ENCODE measurements around the gene CLNS1A. TPM values are rescaled to one million over a fixed set of nuclear protein-coding genes. Genes with fewer than 3 reads are reported as not detected.

Gene CLNS1A
- total and polyA plus RNA-seq, 11 donors: 49.5 to 85.1 (median 69.4) TPM

DNA sequence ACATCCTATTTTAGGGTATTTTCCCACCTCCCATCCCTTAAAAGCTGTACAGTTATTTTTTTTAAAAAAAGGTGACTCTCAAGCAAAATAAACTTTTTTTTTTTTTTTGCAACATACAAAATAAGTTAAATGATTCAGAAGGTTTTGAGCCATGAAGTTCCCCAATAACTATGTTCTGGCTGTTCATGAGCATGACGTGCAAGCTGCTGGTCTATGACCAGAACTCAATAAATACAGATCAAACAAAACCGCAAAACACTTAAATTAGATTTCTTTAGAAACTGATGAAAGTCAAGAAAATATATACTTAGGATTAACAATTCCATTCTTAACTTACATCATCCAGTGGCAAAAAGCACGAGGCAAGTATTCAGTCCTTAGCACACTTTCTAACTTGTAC is 24.1 kb upstream of the CLNS1A start:
- peaks cover 0 to 30% (median 13%) of the 10 kb centered on the region in 9 donors for H3K36me3 ChIP-seq
- whole genome bisulfite sequencing, 4 donors: 95 to 97% (median 96%) methylated on average over 3 of the region's 3 CpGs

DNA sequence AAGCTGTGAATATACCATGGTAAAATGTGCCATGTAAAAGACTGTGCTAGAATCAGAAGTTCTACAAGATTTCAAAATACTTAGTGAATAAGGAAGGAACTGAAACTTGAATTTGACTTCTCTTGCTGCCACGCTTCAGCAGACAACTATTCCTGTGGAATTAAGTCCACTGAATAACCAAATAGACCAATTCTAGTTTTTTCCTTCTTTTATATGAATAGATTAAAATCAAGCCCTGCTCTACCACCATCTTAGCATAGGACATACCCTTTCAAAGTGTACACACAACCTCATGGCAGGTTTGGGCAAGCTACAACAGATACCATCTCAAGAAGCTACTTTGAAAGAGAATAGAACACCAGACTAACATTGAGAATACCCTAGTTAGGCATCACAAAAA is 23.4 kb upstream of the CLNS1A start:
- no peak for DNase-seq
- Histone ChIP-seq H3K4me3 (no peak overlapping the region), H3K9me3 (no peaks in the 10 kb centered on the region), H3K36me3 (peaks cover 0 to 23% (median 5%) of the 10 kb centered on the region in 9 donors), H3K27ac (no peak overlapping the region), H3K27me3 (no peaks in the 10 kb centered on the region), H3K4me1 (no peaks in the 10 kb centered on the region)
- intact Hi-C loops (cut with DNase I): no loop called here
- no peak for ATAC-seq
- 89 to 94% (median 91%) methylated on average over 1 of the region's 1 CpG for WGBS, 4 donors
- TF ChIP-seq, protein P1, sequence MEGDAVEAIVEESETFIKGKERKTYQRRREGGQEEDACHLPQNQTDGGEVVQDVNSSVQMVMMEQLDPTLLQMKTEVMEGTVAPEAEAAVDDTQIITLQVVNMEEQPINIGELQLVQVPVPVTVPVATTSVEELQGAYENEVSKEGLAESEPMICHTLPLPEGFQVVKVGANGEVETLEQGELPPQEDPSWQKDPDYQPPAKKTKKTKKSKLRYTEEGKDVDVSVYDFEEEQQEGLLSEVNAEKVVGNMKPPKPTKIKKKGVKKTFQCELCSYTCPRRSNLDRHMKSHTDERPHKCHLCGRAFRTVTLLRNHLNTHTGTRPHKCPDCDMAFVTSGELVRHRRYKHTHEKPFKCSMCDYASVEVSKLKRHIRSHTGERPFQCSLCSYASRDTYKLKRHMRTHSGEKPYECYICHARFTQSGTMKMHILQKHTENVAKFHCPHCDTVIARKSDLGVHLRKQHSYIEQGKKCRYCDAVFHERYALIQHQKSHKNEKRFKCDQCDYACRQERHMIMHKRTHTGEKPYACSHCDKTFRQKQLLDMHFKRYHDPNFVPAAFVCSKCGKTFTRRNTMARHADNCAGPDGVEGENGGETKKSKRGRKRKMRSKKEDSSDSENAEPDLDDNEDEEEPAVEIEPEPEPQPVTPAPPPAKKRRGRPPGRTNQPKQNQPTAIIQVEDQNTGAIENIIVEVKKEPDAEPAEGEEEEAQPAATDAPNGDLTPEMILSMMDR (IDR thresholded peaks at IDR 0.05): no peak
- TF ChIP-seq POLR2A (IDR thresholded peaks at IDR 0.05): no peak

More for the DNA sequence above, 24.1 kb upstream of the CLNS1A start:
- no peak overlapping the region for H3K27ac ChIP-seq
- no peak for TF ChIP-seq POLR2A (IDR thresholded peaks at IDR 0.05)
- TF ChIP-seq, protein P1 (IDR thresholded peaks at IDR 0.05): no peak
- no peak for ATAC-seq
- no peaks in the 10 kb centered on the region for H3K9me3 ChIP-seq
- no peak for DNase-seq
- H3K4me1 ChIP-seq: no peaks in the 10 kb centered on the region
- intact Hi-C loops (cut with DNase I): no loop called here
- no peak overlapping the region for H3K4me3 ChIP-seq
- H3K27me3 ChIP-seq: no peaks in the 10 kb centered on the region

DNA sequence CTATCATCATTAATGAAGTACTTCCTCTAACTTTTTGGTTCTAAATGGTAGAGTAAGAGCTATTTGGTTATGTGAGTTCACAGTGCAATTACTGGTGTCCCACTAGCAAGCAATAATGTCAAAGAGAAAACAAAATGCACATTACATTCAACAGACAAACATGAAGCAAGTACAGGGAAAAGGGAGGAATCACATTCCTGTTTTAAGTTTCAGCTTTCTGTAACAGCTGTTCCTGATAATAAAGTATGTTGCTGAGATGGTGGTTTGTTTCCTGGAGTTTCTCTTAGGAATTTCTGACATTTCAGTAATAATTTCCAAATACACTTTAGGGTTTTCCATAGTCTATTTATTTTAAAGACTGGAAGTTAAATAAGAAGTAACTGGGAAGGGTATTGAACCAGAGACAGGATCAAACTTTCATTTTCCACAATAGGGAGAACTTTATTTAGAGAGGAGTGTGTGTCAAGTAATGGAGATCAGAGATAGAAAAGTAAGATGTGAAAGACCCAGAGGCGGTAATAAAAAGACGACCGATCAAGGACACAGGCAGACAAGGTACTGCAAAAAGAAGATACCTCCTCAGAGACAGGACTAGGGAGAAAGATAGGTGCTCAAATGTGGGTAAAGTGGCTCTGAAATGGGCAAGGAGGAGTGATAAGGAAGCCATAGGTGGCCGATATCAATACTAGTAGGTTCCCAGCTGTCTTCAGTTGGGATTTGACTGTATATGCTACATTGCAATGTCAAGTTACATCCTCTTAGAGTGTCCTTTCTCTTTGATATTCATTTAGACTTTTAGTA is 20.8 kb upstream of the CLNS1A start:
- TF ChIP-seq, protein P1 (IDR thresholded peaks at IDR 0.05): no peak
- no peak for TF ChIP-seq POLR2A (IDR thresholded peaks at IDR 0.05)
- Histone ChIP-seq H3K27ac (no peak overlapping the region), H3K4me1 (no peaks in the 10 kb centered on the region), H3K4me3 (no peak overlapping the region), H3K9me3 (no peaks in the 10 kb centered on the region), H3K27me3 (no peaks in the 10 kb centered on the region), H3K36me3 (peaks cover 0 to 4% (median 0%) of the 10 kb centered on the region in 9 donors)
- 76 to 81% (median 79%) methylated on average over 4 of the region's 4 CpGs for WGBS, 4 donors
- DNase-seq (no peak), ATAC-seq (no peak)
- intact Hi-C loops (cut with DNase I): no loop called here

DNA sequence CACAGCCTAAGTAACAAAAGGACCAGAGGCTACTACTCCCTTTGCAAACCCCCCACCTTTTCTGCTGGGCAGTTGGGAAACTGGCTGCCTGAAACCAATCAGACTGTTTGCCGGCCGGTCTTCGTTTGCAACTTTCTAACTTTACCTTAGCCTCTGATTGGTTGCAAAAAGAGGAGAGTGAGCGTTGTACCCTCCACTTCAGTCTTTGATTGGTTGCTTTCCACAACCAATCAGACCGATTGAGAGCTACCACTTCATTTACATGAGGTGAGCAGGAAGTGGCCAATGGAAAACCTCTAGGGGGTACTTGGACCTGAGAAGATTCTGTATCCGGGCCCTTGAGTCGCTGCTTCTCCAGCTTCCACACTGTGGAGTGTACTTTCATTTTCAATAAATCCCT is 18.8 kb upstream of the CLNS1A start:
- no peak for ATAC-seq
- Histone ChIP-seq H3K4me3 (no peak overlapping the region), H3K27ac (no peak overlapping the region), H3K36me3 (no peaks in the 10 kb centered on the region), H3K4me1 (no peaks in the 10 kb centered on the region), H3K27me3 (no peaks in the 10 kb centered on the region), H3K9me3 (no peaks in the 10 kb centered on the region)
- no peak for DNase-seq
- TF ChIP-seq, protein P1 (IDR thresholded peaks at IDR 0.05): no peak
- TF ChIP-seq POLR2A (IDR thresholded peaks at IDR 0.05): no peak
- 77 to 88% (median 86%) methylated on average over 7 of the region's 7 CpGs for WGBS, 4 donors
- intact Hi-C loops (cut with DNase I): no loop called here

Data from heart left ventricle (tissue), 16 donors.